Pons (tissue), 1 donor: Measurements from ENCODE around the gene DDHD1.
"Not testable (repeated sequence)": the region's sequence is repeated elsewhere in the genome, so short reads cannot be mapped to it uniquely, and the experiment has no call there.

Experiments used
- DNase-seq: peaks from one replicate; pipeline ENCODE4 v3.0.0-alpha.2; 2016; ENCODE audit warnings: low spot score

The DDHD1 gene

DNA sequence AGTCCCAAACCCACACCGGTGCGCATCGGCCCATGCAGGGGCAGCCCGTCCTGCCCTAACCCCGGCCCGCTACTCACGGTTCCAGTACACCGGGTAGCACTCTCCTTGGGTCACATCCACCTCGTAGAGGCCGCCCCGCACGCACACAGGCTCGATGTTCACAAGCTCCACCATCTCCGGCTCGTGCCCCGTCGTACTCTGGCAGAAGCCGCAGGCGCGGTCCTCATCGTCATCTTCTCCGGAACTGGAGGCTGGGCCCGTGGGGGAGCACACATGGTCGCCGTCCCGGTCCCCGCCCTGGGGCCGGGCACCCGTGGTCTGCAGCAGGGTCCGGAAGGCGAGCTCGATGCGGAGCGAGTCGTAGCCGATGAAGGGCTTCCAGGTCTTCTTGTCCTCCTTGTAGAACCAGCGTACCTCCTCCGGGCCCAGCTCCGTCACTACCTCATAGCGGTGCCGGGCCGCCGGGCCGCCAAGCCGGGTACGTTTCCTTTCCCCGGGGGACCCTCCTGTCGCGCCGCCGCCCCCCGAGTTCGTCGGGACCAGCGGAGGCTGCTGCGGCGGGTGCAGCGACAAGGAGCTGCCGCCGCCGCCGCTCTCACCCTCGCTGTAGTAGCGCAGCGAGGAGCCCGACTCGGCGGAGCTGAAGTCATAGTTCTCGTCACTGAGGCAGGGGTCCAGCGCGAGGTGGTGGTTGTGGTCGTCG, 788 bp downstream of the DDHD1 start:
- DNase-seq = peak; percentile 17

DNA sequence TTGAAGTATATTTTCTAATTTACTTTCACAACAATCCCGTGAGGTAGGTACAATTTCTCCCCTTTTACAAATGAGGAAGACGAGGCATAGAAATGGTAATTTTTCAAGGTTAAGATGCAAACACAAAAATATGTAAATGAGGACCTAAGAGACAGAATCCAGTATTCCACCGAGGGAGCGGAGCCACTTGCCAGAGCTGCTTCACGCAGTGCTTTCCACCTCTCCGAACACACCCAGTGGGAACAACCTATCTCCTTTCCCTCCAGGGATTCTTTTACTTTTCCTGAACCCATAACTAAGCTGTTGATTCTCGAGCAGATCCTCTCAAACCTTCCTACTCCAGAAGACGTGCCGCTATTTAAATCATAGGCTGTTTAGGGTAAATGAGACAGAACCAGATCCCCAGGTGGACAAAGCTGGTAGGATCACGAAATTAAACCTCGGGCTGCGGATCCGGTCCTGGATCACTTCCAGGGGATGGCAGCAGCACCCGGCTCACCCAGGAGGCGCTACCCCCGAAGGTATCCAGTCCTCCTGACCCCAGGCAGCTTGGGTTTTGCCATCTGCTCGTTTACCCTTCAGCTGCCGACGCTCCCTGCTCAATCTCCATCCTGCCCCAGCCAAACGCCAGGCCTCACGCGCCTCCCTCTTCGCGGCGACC, 1.5 kb downstream of the DDHD1 start:
- peak; percentile 29 for DNase-seq

DNA sequence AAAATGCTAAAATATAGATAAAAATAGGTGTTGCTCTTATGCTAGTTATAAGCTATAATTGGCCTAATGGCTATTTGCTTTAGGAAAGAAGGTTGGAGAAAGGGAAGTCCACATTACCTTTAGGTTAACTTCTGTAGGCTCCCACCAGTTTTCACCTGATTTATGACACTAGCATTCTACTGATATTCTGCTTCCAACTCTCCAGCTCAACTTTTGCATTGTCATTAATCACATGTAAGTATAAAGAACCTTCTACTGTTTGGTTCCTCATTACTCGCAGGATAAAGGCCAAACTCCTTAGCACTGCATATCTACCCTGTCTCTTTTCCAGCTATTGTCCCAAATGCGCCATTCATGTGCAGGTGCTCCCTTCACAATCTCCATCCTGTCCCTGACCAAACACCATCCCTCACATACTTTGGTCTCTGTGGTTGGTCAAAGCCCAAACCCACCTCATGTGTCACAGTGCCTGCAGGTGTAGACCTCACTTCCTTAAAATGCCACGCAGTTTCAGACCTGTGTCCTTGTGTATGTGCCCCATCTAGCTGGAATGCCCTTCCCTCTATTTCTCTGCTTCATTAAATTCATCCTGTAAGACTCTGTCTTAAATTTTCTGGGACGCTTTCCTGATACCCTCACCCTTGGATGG, 3.3 kb downstream of the DDHD1 start:
- no peak for DNase-seq

DNA sequence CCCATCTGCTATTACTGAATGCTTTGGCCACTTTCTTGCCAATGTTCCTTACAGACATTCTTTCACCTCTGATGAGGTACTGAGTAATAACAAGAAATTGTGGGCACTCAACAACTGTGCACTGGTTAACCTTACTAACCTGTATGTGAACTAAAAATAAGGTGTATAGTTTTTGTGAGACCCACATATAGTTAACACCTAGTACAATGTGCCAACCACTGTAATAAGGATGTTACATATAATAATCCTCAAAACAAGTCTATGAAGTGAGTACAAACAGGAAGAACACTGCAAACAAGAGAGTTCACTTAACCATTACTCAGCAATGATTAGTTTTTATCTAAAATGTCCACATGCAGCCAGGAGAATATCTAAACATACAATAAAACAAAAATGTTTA, 4.5 kb downstream of the DDHD1 start:
- no peak for DNase-seq

DNA sequence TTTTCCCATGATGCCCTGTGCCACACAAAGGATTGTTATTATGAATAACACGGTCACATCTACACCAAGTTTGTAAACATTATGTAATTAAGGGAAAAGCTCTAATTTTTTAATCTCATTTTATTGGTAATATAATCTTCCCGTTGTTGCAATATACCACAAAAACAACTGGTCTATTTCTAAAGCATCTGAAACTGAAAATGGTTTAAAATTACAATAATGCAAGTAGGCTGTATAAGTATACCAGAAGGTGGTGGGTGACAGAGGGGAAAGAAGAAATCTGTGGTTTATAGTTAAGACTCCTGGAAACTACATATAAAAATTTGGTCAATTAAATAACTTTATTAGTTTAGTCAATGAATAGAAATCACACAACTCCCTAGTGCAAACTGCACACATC, 5.2 kb downstream of the DDHD1 start:
- DNase-seq = no peak

DNA sequence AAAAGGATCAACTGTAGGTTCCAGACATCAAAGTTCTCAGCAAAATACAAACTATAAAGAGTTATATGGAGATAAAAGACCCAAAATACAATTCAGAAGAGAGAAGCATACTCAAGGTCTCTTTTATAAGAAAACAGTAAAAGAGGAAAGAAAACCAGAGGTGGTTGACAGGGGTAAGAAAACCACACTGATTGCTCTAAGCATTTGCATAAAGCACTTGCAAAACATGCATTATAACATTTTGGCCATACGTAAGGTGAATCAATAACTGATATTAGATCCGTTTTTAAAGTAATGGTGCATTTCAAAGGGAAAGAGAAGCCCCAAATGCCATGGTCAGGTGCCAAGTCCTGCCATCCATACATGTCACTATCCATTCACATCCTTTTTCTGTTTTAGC, 5.9 kb downstream of the DDHD1 start:
- no peak for DNase-seq

DNA sequence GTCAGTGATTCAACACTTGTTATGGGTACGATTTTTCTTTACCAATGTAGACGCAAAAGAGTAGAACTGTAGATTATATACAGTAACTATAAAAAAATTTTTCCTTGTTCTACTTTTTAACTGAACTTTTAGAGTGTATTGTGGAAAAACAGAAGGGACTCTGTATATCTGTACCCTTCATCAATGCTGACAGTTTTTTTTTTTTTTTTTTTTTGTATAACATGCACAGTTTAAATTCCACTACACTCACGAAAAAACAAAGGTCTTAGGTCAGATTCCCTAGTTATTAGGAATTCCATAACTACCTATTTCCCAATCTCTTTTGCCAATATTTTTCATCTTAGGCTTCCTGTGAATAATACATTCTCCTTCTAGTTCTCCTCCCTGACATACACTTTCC, 6.4 kb downstream of the DDHD1 start:
- no peak for DNase-seq

DNA sequence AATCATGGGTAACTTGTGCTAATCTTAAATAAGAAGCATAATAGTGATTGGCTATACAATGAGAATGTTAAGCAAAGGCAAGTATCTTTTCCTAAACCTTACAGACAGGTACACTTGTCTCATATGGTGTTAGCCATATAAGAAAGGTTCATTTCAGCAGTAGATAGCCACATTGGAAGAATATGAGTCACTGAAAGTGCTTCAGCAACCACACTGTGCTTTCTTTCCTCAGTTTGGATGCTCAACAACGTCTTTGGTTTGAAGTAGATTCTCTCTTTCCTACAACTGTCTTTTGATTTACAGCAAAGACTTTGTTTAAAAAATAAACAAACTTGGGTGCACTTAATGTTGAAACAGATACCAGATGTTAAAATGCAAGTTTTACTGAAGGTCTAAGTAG, 8.9 kb downstream of the DDHD1 start:
- no peak for DNase-seq

DNA sequence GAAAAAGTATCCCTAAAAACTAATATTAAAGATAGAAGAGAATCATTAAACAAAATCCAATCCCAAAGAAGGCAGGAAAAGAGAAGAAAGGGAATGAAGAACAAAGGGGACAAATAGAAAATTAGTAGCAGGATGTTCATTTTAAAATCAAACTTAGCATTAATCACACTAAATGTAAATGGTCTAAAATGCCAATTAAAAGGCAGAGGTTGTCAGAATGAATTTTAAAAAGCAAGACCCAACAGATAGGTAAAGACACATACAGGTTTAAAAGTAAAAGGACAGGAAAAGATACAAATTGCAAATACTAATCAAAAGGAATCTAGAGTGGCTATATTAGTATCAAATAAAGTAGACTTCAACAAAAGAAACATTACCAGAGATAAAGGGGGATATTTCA, 12.5 kb downstream of the DDHD1 start:
- DNase-seq = no peak

DNA sequence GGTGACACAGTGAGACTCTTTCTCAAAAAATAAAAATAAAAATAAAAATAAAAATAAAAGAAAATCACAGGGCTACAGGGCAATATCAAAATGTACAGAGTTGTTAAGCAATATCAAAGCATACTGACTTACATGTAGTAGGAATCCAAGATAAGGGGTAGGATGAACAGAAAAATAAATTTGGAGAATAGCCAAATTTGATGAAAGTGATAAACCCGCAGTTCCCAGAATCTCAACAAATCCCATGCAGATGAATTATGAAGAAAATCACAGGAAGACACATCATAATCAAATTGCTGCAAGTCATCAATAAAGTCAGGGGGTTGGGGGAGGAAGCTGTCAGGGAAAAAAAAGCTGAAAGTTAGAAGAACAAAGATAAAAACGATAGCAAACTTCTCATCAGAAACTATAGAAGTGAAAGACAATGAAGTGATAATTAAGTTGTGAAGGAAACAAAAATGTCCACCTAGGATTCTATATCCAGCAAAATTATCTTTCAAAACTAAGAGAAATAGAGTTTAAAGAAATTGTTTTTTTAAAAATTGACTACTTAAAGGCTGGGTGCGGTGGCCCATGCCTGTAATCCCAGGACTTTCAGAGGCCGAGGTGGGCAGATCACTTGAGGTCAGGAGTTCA, 15.4 kb downstream of the DDHD1 start:
- no peak for DNase-seq

DNA sequence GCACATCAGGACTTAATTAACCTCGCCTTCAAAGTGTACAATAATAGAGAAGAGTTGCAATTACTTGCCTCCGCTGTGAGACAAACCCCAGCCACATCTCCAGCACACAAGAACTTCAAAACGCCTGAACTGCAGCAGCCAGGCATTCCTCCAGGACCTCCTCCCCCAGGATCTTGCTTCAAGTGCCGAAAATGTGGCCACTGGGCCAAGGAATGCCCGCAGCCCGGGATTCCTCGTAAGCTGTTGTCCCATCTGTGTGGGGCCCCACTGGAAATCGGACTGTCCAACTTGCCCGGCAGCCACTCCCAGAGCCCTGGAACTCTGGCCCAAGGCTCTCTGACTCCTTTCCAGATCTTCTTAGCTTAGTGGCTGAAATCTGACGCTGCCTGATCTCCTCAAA, 22.6 kb downstream of the DDHD1 start:
- not testable (repeated sequence) for DNase-seq

DNA sequence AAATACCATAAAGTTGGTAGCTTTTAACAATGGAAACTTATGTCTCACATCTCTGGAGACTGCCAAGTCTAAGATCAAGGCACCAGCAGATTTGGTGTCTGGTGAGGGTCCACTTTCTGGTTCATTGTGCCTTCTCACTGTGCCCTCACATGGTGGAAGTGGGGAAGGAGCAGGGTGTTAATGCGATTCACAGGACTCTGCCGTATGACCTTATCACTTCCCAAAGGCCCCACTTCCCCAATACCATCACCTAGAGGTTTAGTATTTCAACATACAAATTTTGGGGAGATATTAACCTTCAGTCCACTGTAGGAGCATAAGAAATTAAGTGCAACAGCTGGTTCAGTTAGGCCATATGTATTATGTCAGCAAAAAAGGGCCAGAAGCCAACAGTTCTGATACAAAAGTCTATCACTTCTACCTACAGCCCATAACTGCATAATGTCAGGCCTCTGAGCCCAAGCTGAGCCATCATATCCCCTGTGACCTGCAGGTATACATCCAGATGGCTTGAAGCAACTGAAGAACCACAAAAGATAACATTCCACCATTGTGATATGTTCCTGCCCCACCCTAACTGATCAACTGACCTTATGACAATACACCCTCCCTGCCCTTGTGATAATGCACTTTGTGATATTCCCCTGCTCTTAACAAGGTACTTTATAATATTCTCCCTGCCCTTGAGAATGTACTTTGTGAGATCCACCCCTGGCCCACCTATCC, 24.7 kb downstream of the DDHD1 start:
- DNase-seq = no peak

DNA sequence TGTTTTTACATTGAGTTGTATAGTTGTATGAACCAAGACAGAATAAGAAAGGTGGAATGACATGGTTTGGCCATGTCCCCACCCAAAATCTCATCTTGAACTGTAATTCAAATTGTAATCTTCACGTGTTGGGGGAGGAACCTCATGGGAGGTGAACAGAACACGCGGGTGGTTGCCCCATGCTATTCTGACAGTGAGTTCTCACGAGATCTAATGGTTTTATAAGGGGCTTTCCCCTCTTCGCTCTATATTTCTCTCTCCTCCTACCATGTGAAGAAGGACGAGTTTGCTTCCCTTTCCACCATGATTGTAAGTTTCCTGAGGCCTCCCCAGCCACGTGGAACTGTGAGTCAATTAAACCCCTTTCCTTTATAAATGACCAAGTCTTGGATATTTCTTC, 25.3 kb downstream of the DDHD1 start:
- DNase-seq = no peak

DNA sequence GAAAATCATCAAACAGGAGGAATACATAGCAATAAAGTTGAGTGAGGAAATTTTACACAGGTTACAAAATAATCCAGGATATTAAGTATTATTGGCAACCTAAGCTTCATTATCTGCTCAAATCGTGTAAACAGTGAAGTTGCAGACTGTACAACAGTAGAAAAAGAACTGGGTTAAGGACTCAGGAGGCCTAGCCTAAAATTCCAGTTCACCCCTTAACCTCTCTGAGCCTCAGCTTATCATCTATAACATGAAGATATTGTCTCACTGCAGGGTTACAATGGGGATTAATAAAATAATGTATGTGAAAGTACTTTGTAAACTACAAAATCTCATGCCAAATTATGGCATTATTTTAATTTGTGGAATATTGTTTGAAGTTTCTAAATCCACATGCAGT, 26.0 kb downstream of the DDHD1 start:
- no peak for DNase-seq

DNA sequence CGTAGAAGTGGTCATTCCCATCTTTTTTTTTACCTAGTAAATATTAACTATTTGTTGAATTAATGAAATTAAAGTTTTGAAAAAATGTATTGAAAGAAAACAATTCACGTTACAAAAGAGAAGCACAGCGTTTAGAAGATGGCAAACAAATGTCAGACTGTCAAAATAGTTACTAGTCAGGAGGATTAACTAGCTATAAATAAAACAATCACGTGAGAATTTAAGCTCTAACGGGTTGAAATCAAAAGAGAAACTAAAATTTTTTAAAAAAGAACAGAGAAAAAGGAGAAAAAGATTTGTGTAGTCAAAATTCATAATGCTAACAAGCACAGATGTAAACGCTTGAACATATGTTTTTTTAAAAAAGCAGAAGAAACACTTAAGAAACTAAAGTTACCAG, 26.4 kb downstream of the DDHD1 start:
- DNase-seq = no peak

DNA sequence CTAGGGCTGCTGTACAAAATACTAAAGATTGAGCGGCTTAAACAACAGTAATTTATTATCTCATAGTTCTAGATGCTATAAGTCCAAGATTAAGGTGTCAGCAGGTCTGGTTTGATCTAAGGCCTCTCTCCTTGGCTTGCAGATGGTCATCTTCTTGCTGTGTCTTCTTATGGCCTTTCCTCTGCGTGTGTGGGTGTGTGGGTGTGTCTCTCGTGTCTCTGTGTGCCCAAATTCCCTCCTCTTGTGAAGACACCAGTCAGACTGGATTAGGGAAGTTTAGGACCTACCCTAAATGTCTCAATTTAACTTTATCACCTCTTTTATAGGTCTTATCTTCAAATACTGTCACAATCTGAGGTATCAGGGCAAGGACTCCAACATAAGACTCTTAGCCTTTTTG, 28.3 kb downstream of the DDHD1 start:
- DNase-seq = no peak

DNA sequence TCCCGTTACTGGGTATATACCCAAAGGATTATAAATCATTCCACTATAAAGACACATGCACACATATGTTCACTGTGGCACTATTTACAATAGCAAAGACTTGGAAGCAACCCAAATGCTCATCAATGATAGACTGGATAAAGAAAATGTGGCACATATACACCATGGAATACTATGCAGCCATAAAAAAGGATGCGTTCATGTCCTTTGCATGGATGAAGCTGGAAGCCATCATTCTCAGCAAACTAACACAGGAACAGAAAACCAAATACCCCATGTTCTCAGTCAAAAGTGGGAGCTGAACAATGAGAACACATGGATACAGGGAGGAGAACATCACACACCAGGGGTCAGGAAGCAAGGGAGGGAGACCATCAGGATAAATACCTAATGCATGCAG, 31.7 kb downstream of the DDHD1 start:
- not testable (repeated sequence) for DNase-seq

DNA sequence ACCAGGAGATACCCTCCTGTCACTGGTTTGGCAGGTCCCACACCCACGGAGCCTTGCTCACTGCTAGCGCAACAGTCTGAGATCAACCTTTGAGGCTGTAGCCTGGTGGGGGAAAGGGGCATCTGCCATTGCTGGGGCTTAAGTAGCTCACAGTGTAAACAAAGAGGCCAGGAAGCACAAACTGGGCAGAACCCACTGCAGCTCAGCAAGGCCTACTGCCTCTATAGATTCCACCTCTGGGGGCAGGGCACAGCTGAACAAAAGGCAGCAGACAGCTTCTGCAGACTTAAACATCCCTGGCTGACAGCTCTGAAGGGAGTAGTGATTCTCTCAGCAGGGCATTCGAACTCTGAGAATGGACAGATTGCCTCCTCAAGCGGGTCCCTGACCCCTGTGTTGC, 35.6 kb downstream of the DDHD1 start:
- not testable (repeated sequence) for DNase-seq

DNA sequence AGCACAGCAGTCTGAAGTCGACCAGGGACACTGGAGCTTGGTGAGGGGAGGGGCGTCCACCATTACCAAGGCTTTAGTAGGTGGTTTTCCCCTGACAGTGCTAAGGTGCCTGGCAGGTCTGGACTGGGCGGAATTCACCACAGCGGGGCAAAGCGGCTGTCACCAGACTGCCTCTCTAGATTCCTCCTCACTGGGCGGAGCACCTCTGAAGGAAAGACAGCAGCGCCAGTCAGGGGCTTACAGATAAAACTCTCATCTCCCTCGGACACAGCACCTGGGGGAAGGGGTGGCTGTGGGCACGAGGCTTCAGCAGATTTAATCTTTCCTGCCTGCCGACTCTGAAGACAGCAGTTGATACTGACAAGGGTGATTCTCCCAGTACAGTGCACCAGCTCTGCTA, 39.1 kb downstream of the DDHD1 start:
- no peak for DNase-seq

DNA sequence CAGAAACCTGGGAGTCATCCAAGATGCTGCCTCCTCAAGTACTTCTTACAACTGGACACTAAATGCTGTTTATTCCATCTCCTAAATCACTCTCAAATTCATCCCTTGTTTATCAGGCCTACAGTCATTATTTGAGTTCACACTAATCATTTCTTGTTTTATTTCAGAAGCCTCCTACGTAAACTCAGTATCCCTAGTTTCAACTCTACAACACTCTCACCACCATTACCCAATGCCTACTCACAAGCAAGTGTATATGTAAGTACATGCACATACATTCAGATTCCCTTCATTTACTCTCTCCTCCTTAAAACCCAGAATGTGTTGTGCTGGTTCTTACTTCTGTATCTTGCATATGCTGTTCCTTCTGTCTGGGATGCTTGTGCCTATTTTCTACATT, 43.0 kb downstream of the DDHD1 start:
- DNase-seq = no peak

DNA sequence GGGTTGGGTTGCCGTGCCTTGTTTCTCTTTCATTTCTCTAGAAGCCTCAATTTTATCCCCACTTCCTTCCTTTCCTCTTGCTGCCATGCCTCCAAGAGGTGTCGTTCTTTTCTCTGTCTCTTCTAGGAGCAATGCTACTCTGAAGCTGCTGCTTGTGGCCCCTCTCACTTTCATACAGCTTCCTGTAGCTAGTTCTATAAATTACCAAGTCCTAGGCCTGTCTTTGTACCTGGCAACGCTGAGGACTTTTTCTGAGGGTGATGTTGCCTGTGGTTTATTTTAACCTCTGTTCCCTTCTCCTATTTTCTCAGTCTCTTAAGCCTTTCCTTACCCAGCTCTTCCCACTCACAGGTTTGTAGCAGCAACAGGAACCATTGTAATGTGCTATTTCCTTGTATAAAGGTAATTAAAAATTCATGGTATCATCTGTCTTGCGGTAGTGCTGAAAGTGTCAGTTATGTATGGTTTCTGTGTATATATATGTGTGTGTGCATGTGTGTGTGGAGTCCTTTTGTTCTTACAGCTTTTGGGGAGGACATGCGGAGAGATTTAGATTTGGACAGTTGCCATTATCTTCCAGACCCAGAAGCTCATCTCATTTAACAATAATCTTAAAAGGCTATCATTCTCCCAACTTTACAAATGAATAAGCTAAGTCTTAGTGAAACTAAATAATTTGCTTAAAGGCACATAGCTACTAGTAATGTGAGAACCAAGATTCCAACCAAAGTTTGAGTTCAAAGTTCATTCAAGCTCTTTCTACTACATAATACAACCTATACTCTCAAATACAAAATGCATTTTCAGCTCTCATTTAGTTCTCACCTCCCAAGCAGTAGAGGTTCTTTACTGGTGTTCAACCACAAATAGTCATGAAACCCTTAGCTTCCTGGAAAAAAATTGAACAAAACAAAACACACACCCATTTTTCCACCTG, 43.8 kb downstream of the DDHD1 start:
- no peak for DNase-seq
